ENCODE data around the gene AP2B1. TPM values are rescaled to one million over a fixed set of nuclear protein-coding genes. Genes with fewer than 3 reads are reported as not detected.

Gene AP2B1
- total RNA-seq, 1 experiment from 2014 or later, result 217 TPM

DNA sequence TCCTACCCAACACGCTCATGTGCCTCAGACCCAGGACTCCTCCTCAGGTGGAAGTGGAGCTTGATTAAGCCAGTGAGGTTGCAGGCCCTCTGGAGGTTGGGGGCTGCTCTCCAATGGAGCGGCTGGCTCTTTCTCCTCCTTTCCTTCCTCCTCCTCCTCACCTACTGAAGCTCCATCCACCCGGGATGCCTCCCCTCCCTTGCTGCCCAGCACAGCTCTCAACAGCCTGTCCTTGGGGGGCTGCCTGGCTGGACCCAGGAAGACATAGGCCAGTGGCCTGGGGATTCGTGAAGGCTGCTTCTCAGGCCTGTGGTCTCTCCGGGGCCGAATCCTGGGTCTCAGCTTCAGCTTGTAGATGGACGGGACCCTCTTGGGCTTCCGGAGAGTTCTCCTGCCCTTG is 157.7 kb downstream of the AP2B1 start:
- Histone ChIP-seq H2BK15ac (ENCODE audit: low read depth, low read length) (no peak overlapping the region), H2AFZ (ENCODE audit: low read length) (no peak overlapping the region), H4K5ac (ENCODE audit: insufficient read length, low read depth, low read length) (no peak overlapping the region), H2BK120ac (ENCODE audit: low read depth, low read length, poor library complexity, severe bottlenecking) (no peak overlapping the region), H3K9me3 (ENCODE audit: control insufficient read depth, low read depth, low read length) (no peaks in the 10 kb centered on the region), H4K8ac (replicated peaks; ENCODE audit: insufficient read length, low read depth, low read length) (no peak overlapping the region), H4K91ac (ENCODE audit: insufficient read length, low read depth, low read length) (no peak overlapping the region), H3K4me1 (ENCODE audit: insufficient read depth, low read length) (no peaks in the 10 kb centered on the region), H2BK12ac (ENCODE audit: insufficient read length, low read depth, low read length) (no peak overlapping the region), H3K23me2 (ENCODE audit: insufficient read length, low read depth, low read length, poor library complexity, severe bottlenecking) (peaks cover 4% of the 10 kb centered on the region), H2BK5ac (ENCODE audit: insufficient read length, low read length) (no peak overlapping the region), H3K9ac (ENCODE audit: extremely low read depth, insufficient read length, low read length) (no peak overlapping the region), H4K20me1 (ENCODE audit: control insufficient read depth, insufficient read depth, insufficient read length) (no peaks in the 10 kb centered on the region), H3K27ac (ENCODE audit: insufficient read length, low read depth, low read length) (no peak overlapping the region), H3K56ac (ENCODE audit: insufficient read length, low read depth, low read length) (no peak overlapping the region), H2AK5ac (ENCODE audit: insufficient read length, low read length) (no peak overlapping the region), H3K27me3 (ENCODE audit: insufficient read depth, low read length) (peaks cover 15% of the 10 kb centered on the region; the same call in 1 of the 2 replicates), H3K4me2 (ENCODE audit: insufficient read depth, insufficient read length, low read length) (no peak overlapping the region), H2BK20ac (ENCODE audit: low read depth, low read length, poor library complexity, severe bottlenecking) (no peak overlapping the region), H3K14ac (ENCODE audit: insufficient read depth, low read length) (no peak overlapping the region), H3K4ac (ENCODE audit: low read depth, low read length) (no peak overlapping the region), H3K18ac (ENCODE audit: insufficient read length, low read depth, low read length) (no peak overlapping the region), H3K23ac (ENCODE audit: insufficient read length, low read depth, low read length) (no peak overlapping the region), H3K79me2 (ENCODE audit: insufficient read depth, low read length) (no peaks in the 10 kb centered on the region), H3K79me1 (ENCODE audit: insufficient read depth, low read depth, low read length, poor library complexity, severe bottlenecking) (no peaks in the 10 kb centered on the region), H3T11ph (ENCODE audit: low read length) (no peak overlapping the region)
- no peaks in the 10 kb centered on the region; a peak in 1 of 7 replicates for H3K36me3 Mint-ChIP-seq (ENCODE audit: insufficient read depth in 1 of 3, low read depth in 3 of 3)
- no peak overlapping the region for H3K4me3 Mint-ChIP-seq
- H3K4me1 Mint-ChIP-seq, result peaks cover 10 to 20% of the 10 kb centered on the region in 2 experiments
- no peak overlapping the region; a peak in 1 of 7 replicates for H3K27ac Mint-ChIP-seq
- peaks cover 0 to 6% of the 10 kb centered on the region in 2 experiments; a peak in 2 of 5 replicates for H3K9me3 Mint-ChIP-seq
- peaks cover 59% of the 10 kb centered on the region for H3K27me3 Mint-ChIP-seq (ENCODE audit: low read depth)
- no peak for TF ChIP-seq CTCF (conservative IDR thresholded peaks at IDR 0.05)
- no peak for DNase-seq
- WGBS (ENCODE audit: extremely low coverage, insufficient read length, low lambda C conversion rate), result no CpG with 5 or more reads among the region's 8 CpGs

Measured in H9 (cell line).